ENCODE measurements around the gene HIP1. TPM values are rescaled to one million over a fixed set of nuclear protein-coding genes. Genes with fewer than 3 reads are reported as not detected.
A peak's percentile ranks its signal among the peaks of the same experiment; 100 is the strongest.
"Not testable (repeated sequence)": the region's sequence is repeated elsewhere in the genome, so short reads cannot be mapped to it uniquely, and the experiment has no call there.

HIP1 gene
- total RNA-seq, 1 experiment from 2014 or later, result 43.3 TPM

- no peak for DNase-seq (ENCODE audit: low read depth)
Measured at GRCh38 chr7:75739796-75740672, 1.3 kb upstream of the HIP1 start.

GRCh38 chr7:75738975-75739795, 444 bp upstream of the HIP1 start:
- peak; percentile 98 for DNase-seq (ENCODE audit: low read depth)

DNA sequence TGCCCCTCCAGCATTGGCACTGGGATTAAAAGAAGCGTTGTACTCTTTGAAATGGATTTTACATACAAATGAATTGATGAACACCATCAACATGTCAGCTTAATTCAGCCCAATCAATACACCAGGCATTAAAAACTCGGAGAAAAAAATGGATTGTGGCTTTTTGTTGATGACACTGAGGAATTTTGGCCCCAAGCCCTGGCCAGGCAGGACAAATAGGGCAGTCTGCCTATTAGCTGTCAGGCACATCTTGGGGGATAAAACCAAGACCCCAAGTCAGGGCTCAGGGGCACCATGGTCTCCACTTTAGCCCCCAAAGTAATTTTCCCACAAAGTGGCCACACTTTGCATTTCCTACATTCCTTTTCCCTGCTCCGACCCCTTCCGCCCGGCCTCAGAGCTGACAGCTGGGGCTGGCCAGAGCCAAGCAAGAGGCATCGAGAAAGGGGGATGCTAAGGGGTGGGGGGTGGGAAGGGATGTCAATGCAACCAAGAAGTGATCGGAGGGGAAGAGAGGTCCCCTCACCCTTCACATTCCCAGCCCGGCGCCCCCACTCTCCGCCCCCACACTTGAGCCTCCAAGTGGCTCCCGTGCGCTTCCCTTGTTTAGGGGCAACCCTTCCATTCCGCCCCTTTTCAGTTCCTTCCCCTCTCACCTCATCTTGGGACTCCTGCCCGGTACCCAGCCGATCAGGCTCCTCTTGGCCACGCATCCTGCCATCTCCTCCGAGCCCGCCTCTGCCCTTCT, 711 bp downstream of the HIP1 start:
- peak; percentile 44 for DNase-seq (ENCODE audit: low read depth)

DNA sequence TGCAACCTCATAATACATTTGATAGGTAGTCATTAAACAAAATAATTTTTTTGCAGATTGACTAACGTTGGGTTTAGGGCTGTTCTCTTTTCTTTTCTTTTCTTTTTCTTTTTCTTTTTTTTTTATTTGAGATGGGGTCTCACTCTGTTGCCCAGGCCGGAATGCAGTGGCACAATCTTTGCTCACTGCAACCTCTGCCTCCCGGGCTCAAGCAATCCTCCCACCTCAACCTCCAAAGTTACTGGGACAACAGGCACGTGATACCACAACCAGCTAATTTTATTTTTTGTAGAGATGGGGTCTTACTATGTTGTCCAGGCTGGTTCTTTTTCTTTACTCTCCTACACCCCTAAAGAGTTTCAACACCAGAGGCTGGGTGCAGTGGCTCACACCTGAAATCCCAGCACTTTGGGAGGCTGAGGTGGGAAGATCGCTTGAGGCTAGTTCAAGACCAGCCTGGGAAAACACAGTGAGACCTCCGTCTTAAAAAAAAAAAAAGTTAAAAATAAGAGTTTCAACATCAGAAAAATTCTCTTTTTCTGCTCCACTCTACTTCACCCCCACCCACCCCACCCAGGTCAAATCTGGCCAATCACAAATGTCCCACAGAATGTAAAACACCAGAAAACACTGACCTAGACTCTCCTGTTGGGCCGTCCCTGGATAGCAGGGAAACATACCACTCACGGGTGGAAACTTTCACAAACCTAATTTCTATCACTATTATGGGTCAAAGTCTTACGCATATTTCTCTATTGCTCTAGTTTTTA, 3.0 kb downstream of the HIP1 start:
- no peak for DNase-seq (ENCODE audit: low read depth)

DNA sequence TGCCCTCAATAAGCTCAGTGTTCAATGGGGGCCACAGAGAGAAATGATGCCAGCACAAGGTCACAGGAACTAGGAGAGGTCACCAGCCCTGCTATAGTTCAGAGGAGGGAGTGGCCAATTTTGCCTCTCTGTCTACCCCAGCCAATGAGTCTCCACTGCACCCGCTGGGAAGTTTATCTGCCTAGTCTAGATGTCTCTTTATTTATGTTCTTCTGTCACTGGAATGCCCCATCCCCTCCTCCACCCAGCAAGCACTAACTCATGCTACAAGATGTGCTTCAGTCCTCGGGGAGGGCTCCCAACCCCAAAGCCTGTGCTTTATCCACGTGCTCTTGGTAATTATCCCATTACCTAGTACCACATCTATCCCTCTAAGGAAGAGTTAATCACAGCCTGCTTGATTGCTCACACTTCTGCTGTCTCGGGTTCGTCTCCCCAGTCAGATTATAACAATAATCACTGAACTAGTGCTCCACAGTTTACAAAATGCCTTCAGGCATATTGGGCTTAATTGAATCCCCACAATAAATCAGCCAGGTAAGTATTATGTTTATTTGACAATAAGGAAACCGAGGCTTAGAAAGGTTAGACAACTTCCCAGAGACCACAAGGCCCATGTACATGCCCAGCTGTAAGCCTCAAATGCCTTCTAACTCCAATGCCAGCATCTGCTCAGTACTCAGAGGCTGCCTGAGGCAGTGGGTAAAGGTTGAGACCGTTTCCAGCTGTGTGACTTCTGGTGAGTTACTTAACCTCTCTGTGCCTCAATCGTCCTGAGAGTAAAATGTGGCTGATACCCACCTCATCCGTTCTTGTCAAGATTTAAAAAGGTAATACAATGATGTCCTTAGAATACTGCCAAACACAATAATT, 3.9 kb downstream of the HIP1 start:
- peak; percentile 97 for DNase-seq (ENCODE audit: low read depth)

DNA sequence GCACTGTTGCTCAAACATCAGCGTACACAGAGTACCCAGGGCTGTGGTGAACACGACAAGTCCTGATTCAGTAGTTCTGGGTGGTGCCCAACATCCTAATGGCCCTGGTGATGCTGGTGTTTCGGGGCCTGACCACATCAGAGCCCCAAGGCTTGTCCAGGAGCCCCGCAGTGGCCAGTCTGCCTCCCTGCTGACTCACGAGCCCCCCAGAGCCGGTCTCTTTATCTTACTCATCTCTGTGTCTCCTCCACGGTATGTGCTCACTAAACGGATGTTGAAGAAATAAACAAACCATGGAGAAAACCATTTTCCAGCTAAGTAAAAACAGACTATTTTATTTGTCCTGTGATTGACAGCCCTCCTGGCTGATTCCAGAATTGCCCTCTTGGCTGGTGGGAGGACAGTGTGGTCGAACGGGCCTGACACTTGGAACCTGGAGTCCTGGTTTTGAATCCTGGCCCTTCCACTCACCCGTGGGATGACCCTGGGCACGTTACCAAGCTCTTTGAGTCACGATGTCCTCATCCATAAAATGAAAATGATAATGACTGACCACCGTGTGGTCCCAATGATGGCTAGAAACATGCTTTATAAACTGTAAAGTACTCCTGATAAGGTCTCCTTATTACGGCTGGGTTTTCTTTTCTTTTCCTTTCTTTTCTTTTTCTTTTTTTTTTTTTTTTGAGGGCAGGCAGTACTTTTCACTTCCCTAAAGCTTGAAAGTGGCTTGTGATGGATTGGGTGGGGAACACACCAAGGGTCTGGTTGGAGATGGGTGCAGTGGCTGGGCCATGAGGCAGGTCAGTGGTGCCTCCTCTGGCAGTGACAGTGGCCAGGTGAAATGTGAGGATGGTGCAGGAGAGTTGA, 5.7 kb downstream of the HIP1 start:
- DNase-seq (ENCODE audit: low read depth), result peak; percentile 100

GRCh38 chr7:75732016-75732521, 6.7 kb downstream of the HIP1 start:
- DNase-seq (ENCODE audit: low read depth), result no peak

GRCh38 chr7:75729851-75730274, 8.9 kb downstream of the HIP1 start:
- no peak for DNase-seq (ENCODE audit: low read depth)

DNA sequence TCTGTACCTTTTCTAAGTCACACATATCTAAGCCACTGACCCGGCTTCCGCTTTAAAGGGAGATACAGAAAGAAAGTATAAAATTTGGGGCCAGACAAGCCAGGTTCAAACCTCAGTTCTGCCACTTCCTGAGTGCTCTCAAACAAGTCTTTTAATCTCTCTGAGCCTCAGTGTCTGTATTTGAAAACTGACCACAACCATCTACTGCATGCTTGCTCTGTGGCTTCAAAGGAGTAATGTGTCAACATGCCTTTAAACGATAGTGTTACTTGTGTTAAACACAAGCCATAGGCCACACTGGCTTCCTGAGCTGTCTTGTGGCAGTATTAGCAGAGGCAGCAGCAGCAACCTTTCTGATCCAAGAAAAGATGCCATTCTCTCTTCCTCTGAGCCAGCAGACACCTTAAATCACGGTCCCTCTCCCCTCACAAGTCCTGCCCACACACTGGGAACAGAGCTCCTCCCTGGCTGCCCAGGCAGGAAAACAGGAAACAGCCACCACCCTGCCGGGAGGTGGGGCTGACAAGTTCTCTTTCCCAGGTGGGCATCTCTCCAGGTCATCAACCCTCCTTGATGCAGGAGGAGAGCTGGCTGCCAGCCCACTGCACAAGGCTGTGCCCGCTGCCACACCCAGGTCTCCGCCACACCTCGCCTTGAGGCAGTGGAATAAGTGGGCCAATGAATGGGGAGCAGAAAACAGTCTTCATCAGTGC, 10.7 kb downstream of the HIP1 start:
- DNase-seq (ENCODE audit: low read depth), result peak; percentile 79

- DNase-seq (ENCODE audit: low read depth), result not testable (repeated sequence)
Measured at GRCh38 chr7:75727351-75727750, 11.4 kb downstream of the HIP1 start.

DNA sequence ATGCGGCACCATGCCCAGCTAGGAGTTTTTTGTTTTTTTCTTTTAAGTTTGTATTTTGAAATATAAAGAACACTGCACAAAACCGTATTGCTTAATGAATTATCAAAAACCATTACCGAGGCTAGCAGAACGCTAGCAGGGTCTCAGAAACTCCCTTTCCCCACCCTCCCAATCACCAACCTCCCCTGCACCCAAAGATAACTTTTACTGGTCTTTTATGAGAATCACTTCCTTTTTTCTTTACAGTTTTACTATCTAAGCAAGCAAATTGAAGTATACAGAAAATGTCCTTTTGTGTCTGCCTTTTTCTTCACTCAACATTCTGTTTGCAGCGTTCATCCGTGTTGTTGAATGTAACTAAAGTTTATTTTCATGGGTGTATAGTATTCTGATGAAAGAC, 13.4 kb downstream of the HIP1 start:
- DNase-seq (ENCODE audit: low read depth), result no peak

GRCh38 chr7:75723444-75723843, 15.3 kb downstream of the HIP1 start:
- no peak for DNase-seq (ENCODE audit: low read depth)

GRCh38 chr7:75722373-75722772, 16.4 kb downstream of the HIP1 start:
- no peak for DNase-seq (ENCODE audit: low read depth)

- DNase-seq (ENCODE audit: low read depth), result not testable (repeated sequence)
Measured at GRCh38 chr7:75721922-75722321, 16.8 kb downstream of the HIP1 start.

- no peak for DNase-seq (ENCODE audit: low read depth)
Measured at GRCh38 chr7:75721426-75721825, 17.3 kb downstream of the HIP1 start.

DNA sequence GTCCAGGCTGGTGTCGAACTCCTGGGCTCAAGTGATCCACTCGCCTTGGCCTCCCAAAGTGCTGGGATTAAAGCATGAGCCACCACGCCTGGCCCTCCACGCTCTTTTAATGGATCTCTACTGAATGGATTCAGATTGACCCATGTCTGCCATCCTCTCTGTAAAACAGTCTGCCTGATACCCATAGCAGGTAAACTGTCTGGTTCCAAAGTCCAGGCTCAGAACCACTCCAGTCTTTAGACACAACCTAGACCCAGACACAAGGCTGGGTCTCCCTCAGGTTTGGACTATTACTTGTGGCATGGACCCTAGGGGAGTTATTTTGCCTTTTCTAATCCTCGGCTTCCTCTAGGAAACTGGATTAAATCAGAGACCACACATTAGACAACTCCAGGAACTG, 19.1 kb downstream of the HIP1 start:
- no peak for DNase-seq (ENCODE audit: low read depth)

DNA sequence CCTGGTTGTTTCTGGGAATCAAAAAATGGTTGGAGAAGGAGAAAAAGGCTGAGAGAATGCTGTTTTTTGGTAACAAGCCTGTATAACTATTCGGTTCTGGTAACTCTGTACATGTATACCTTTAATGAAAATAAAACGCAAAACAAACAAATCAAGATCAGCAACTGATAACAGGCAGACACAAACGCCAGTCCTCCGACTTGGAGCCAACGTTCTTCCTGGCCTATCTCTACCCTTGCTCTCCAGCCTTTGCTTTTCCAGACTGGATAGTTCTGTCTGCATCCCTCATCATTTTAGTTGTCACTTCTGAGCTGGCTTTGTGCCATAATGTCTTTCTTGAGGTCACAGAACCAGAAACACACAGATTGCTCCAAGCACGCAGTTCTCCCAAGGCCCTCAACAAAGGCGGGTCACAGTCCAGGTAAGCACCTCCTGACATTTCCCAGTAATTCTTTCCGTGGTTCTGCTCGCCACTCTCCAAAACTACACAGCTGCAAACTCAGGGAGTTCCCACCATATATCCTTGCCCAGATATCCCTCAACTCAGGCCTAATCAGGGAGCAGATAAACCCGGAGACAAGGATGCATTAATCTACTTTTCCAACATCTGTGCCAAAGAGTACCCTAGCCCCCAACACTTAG, 20.2 kb downstream of the HIP1 start:
- no peak for DNase-seq (ENCODE audit: low read depth)

DNA sequence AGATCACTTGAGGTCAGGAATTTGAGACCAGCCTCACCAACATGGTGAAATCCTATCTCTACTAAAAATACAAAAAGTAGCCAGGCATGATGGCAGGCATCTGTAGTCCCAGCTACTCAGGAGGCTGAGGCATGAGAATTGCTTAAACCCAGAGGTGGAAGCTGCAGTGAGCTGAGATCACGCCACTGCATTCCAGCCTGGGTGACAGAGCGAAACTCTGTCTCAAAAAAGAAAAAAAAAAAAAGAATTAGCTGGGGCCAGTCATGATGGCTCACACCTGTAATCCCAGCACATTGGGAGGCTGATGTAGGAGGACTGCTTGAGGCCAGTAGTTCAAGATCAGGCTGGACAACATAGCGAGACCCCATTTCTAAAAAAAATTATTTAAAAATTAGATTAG, 21.0 kb downstream of the HIP1 start:
- DNase-seq (ENCODE audit: low read depth), result peak; percentile 63
